Astrocyte of the spinal cord (primary cell): Measurements from ENCODE around the gene AP3M1.

Experiments used
- DNase-seq: peaks from one replicate; pipeline ENCODE4 v3.0.0; 2011; ENCODE audit warnings: low read depth, low spot score
- H3K4me3 ChIP-seq: 2 replicates; pipeline ENCODE4 v1.5.1; 2011; ENCODE audit warnings: low read depth, mild to moderate bottlenecking, low read length, moderate library complexity
- in situ Hi-C: cut with HindIII; loops from 2 replicates; pipeline ENCODE4 v1.10.0; 2017; ENCODE audit warnings: low sequenced_read_pairs
- TF ChIP-seq, protein P1 (sequence below): IDR thresholded peaks from 2 replicates; pipeline ENCODE4 v1.5.1; 2012; ENCODE audit warnings: low read depth, mild to moderate bottlenecking, low read length, inconsistent platforms

Gene AP3M1

GRCh38 chr10:74084955-74085354 lies 65.7 kb downstream of the AP3M1 start:
- in situ Hi-C loops: no loop called here
- DNase-seq: no peak

GRCh38 chr10:74083304-74083703 lies 67.3 kb downstream of the AP3M1 start:
- H3K4me3 ChIP-seq: no peak overlapping the region
- in situ Hi-C loops: no loop called here
- DNase-seq: no peak
- TF ChIP-seq, protein P1, sequence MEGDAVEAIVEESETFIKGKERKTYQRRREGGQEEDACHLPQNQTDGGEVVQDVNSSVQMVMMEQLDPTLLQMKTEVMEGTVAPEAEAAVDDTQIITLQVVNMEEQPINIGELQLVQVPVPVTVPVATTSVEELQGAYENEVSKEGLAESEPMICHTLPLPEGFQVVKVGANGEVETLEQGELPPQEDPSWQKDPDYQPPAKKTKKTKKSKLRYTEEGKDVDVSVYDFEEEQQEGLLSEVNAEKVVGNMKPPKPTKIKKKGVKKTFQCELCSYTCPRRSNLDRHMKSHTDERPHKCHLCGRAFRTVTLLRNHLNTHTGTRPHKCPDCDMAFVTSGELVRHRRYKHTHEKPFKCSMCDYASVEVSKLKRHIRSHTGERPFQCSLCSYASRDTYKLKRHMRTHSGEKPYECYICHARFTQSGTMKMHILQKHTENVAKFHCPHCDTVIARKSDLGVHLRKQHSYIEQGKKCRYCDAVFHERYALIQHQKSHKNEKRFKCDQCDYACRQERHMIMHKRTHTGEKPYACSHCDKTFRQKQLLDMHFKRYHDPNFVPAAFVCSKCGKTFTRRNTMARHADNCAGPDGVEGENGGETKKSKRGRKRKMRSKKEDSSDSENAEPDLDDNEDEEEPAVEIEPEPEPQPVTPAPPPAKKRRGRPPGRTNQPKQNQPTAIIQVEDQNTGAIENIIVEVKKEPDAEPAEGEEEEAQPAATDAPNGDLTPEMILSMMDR: no peak

More at GRCh38 chr10:74084955-74085354, 65.7 kb downstream of the AP3M1 start:
- no peak overlapping the region for H3K4me3 ChIP-seq
- TF ChIP-seq, protein P1: no peak

GRCh38 chr10:74081941-74082718 lies 68.5 kb downstream of the AP3M1 start:
- no peak overlapping the region for H3K4me3 ChIP-seq
- in situ Hi-C loops: no loop called here
- DNase-seq: no peak

DNA sequence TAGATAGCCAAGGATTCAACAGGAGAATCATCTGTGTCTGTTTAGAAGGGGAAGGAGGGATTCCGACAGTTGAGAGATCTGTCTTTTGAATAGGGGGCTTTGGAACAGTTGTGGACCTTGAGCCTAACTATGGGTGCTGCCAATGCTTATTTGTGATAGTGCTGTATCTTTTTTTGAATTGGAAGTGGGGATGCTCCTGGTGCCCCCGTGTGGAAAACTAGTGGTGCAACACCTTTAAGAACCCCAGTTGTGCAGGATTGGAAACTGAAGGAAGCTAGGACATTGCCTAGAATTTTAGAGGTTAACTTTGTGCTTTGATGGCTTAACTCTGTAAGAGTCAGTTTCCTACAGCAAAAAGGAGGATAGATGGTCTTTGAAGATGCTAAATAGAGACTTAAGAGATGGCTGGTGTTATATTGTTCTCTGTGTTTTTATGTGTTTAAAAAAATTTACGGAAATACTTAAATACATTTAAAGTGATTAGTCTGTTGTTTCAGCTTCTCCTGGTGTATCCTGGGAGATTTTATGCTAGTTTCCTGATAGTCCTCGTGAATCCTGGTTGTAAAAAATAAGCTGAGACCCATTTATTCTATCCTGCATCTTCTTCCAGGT lies 69.3 kb downstream of the AP3M1 start:
- TF ChIP-seq, protein P1: peak; percentile 80
- in situ Hi-C loops: no loop called here
- DNase-seq: peak; percentile 65
- no peak overlapping the region for H3K4me3 ChIP-seq

More at GRCh38 chr10:74081941-74082718, 68.5 kb downstream of the AP3M1 start:
- TF ChIP-seq, protein P1: no peak

GRCh38 chr10:74079936-74080590 lies 70.6 kb downstream of the AP3M1 start:
- no peak overlapping the region for H3K4me3 ChIP-seq
- in situ Hi-C loops: no loop called here
- TF ChIP-seq, protein P1: no peak
- DNase-seq: peak; percentile 71

- in situ Hi-C loops: no loop called here
- TF ChIP-seq, protein P1: no peak
- peak; percentile 68 for DNase-seq
- no peak overlapping the region for H3K4me3 ChIP-seq
Measured at GRCh38 chr10:74079028-74079935, 71.3 kb downstream of the AP3M1 start.
